ENCODE results near the gene MAN2A2. TPM values are rescaled to one million over a fixed set of nuclear protein-coding genes. Genes with fewer than 3 reads are reported as not detected.

The MAN2A2 gene
- total and polyA plus RNA-seq, 7 experiments from 2014 or later, result 7.1 to 171 (median 132) TPM

GRCh38 chr15:90865702-90866101 lies 37.4 kb upstream of the MAN2A2 start:
- no peaks in the 10 kb centered on the region for H3K27me3 ChIP-seq (ENCODE audit: control insufficient read depth in 2 of 2, insufficient read depth in 2 of 2, low read length in 2 of 2)
- intact Hi-C loops (cut with micrococcal nuclease), result no loop called here
- H3K36me3 ChIP-seq (ENCODE audit: control insufficient read depth in 2 of 3, insufficient read depth in 3 of 3, low read length in 3 of 3), result no peaks in the 10 kb centered on the region
- DNase-seq (no peak), ATAC-seq (no peak)
- CTCF ChIA-PET, result no interaction called here
- Mint-ChIP-seq H3K27me3 (no peaks in the 10 kb centered on the region), H3K4me1 (peaks cover 12 to 72% (median 24%) of the 10 kb centered on the region in 7 donors), H3K4me3 (no peak overlapping the region), H3K36me3 (peaks cover 0 to 13% (median 0%) of the 10 kb centered on the region in 5 donors), H3K27ac (peak overlapping the region in 4 of 9 donors; percentile 32 to 64 (median 49)), H3K9me3 (no peaks in the 10 kb centered on the region)
- H3K9me3 ChIP-seq (ENCODE audit: control insufficient read depth in 2 of 3, low read length in 3 of 3), result no peaks in the 10 kb centered on the region
- peaks cover 14% of the 10 kb centered on the region in 2 donors for H3K4me1 ChIP-seq (ENCODE audit: control insufficient read depth in 2 of 2, insufficient read depth in 2 of 2, low read length in 2 of 2)
- no peak overlapping the region for H3K4me3 ChIP-seq (ENCODE audit: low read length)
- H3K27ac ChIP-seq (ENCODE audit: low read depth, low read length), result no peak overlapping the region
- POLR2A ChIA-PET, result interaction anchor here (0.6 to 0.7 kb wide), 2 partner anchors 83 to 929 kb away, joined by 3 to 4 read pairs; no protein-coding TSS in a partner anchor

GRCh38 chr15:90866161-90866715 lies 36.9 kb upstream of the MAN2A2 start:
- no peak for ATAC-seq
- Histone ChIP-seq H3K4me3 (ENCODE audit: low read length) (no peak overlapping the region), H3K27me3 (ENCODE audit: control insufficient read depth in 2 of 2, insufficient read depth in 2 of 2, low read length in 2 of 2) (no peaks in the 10 kb centered on the region), H3K36me3 (ENCODE audit: control insufficient read depth in 2 of 3, insufficient read depth in 3 of 3, low read length in 3 of 3) (no peaks in the 10 kb centered on the region), H3K9me3 (ENCODE audit: control insufficient read depth in 2 of 3, low read length in 3 of 3) (no peaks in the 10 kb centered on the region), H3K27ac (ENCODE audit: low read depth, low read length) (no peak overlapping the region), H3K4me1 (ENCODE audit: control insufficient read depth in 2 of 2, insufficient read depth in 2 of 2, low read length in 2 of 2) (peaks cover 16 to 17% of the 10 kb centered on the region in 2 donors)
- Mint-ChIP-seq H3K4me3 (no peak overlapping the region), H3K4me1 (peaks cover 14 to 68% (median 27%) of the 10 kb centered on the region in 7 donors), H3K9me3 (no peaks in the 10 kb centered on the region), H3K27me3 (no peaks in the 10 kb centered on the region), H3K36me3 (peaks cover 0 to 16% (median 0%) of the 10 kb centered on the region in 5 donors), H3K27ac (peak overlapping the region in 2 of 9 donors; percentile 59 to 64)
- DNase-seq, result no peak
- ChIA-PET CTCF (no interaction called here), POLR2A (interaction anchor here (0.7 kb wide), 1 partner anchor 82 kb away, joined by 3 read pairs; no protein-coding TSS in a partner anchor)
- intact Hi-C loops (cut with micrococcal nuclease), result no loop called here

GRCh38 chr15:90866800-90867199 lies 36.3 kb upstream of the MAN2A2 start:
- Mint-ChIP-seq H3K9me3 (no peaks in the 10 kb centered on the region), H3K27me3 (no peaks in the 10 kb centered on the region), H3K36me3 (peaks cover 0 to 16% (median 0%) of the 10 kb centered on the region in 5 donors), H3K27ac (peak overlapping the region in 1 of 9 donors; percentile 20), H3K4me1 (peaks cover 14 to 68% (median 27%) of the 10 kb centered on the region in 7 donors), H3K4me3 (no peak overlapping the region)
- Histone ChIP-seq H3K36me3 (ENCODE audit: control insufficient read depth in 2 of 3, insufficient read depth in 3 of 3, low read length in 3 of 3) (no peaks in the 10 kb centered on the region), H3K9me3 (ENCODE audit: control insufficient read depth in 2 of 3, low read length in 3 of 3) (no peaks in the 10 kb centered on the region), H3K4me1 (ENCODE audit: control insufficient read depth in 2 of 2, insufficient read depth in 2 of 2, low read length in 2 of 2) (peaks cover 16 to 17% of the 10 kb centered on the region in 2 donors), H3K4me3 (ENCODE audit: low read length) (no peak overlapping the region), H3K27me3 (ENCODE audit: control insufficient read depth in 2 of 2, insufficient read depth in 2 of 2, low read length in 2 of 2) (no peaks in the 10 kb centered on the region), H3K27ac (ENCODE audit: low read depth, low read length) (no peak overlapping the region)
- CTCF ChIA-PET, result no interaction called here
- DNase-seq (no peak), ATAC-seq (no peak)
- intact Hi-C loops (cut with micrococcal nuclease), result no loop called here
- POLR2A ChIA-PET, result interaction anchor here (1.6 kb wide), 1 partner anchor 8 kb away, joined by 3 read pairs; no protein-coding TSS in a partner anchor

GRCh38 chr15:90868261-90868689 lies 34.8 kb upstream of the MAN2A2 start, which contains the start of gene FURIN:
Gene FURIN (plus strand): TSS chr15:90868588. CDS start chr15:90875741, 7,153 bp downstream.
- H3K27ac Mint-ChIP-seq, result peak within 1 kb of the TSS; percentile 65 to 97 (median 91)
- CTCF ChIA-PET, result interaction anchor here (0.8 kb wide), 1 partner anchor 31 kb away, joined by 3 read pairs; no protein-coding TSS in a partner anchor
- Histone ChIP-seq H3K4me3 (ENCODE audit: low read length) (no peak within 1 kb of the TSS), H3K9me3 (ENCODE audit: control insufficient read depth in 2 of 3, low read length in 3 of 3) (no peaks in the 10 kb centered on the region), H3K27ac (ENCODE audit: low read depth, low read length) (peak within 1 kb of the TSS; percentile 73), H3K27me3 (ENCODE audit: control insufficient read depth in 2 of 2, insufficient read depth in 2 of 2, low read length in 2 of 2) (no peaks in the 10 kb centered on the region), H3K36me3 (ENCODE audit: control insufficient read depth in 2 of 3, insufficient read depth in 3 of 3, low read length in 3 of 3) (no peaks in the 10 kb centered on the region), H3K4me1 (ENCODE audit: control insufficient read depth in 2 of 2, insufficient read depth in 2 of 2, low read length in 2 of 2) (peaks cover 27% of the 10 kb centered on the region in 2 donors)
- no peaks in the 10 kb centered on the region for H3K27me3 Mint-ChIP-seq
- POLR2A ChIA-PET, result interaction anchor here (1.6 kb wide), 1 partner anchor 9 kb away, joined by 3 read pairs; no protein-coding TSS in a partner anchor
- ATAC-seq, result no peak
- peaks cover 0 to 28% (median 0%) of the 10 kb centered on the region in 5 donors for H3K36me3 Mint-ChIP-seq
- peaks cover 22 to 63% (median 39%) of the 10 kb centered on the region in 7 donors for H3K4me1 Mint-ChIP-seq
- no peak for DNase-seq
- intact Hi-C loops (cut with micrococcal nuclease), result loop anchor here in 1 of 2 donors (2.0 kb wide), 1 partner anchor 61 kb away; no protein-coding TSS in a partner anchor
- H3K4me3 Mint-ChIP-seq, result peak within 1 kb of the TSS in 6 of 10 donors; percentile 39 to 93 (median 86)
- H3K9me3 Mint-ChIP-seq, result no peaks in the 10 kb centered on the region

- H3K4me3 Mint-ChIP-seq, result peak overlapping the region in 6 of 10 donors; percentile 39 to 93 (median 86)
- CTCF ChIA-PET, result no interaction called here
Observed at GRCh38 chr15:90869140-90869541, 34.0 kb upstream of the MAN2A2 start.

GRCh38 chr15:90869601-90870353 lies 33.3 kb upstream of the MAN2A2 start:
- DNase-seq, result peak in 1 of 9 donors; percentile 67
- H3K27ac Mint-ChIP-seq, result peak overlapping the region; percentile 82 to 97 (median 92)
- peak overlapping the region; percentile 73 for H3K27ac ChIP-seq (ENCODE audit: low read depth, low read length)
- H3K36me3 Mint-ChIP-seq, result peaks cover 0 to 36% (median 0%) of the 10 kb centered on the region in 5 donors
- no peaks in the 10 kb centered on the region for H3K9me3 Mint-ChIP-seq
- peak overlapping the region; percentile 82 to 93 (median 90) for H3K4me3 Mint-ChIP-seq
- intact Hi-C loops (cut with micrococcal nuclease), result loop anchor here (1.0 to 5.0 kb wide), 9 partner anchors 13 to 222 kb away; partner anchors contain the start of gene BLM (in 2 of the 2)
- H3K4me1 Mint-ChIP-seq, result peaks cover 22 to 66% (median 45%) of the 10 kb centered on the region in 7 donors
- H3K36me3 ChIP-seq (ENCODE audit: control insufficient read depth in 2 of 3, insufficient read depth in 3 of 3, low read length in 3 of 3), result no peaks in the 10 kb centered on the region
- peaks cover 27% of the 10 kb centered on the region in 2 donors for H3K4me1 ChIP-seq (ENCODE audit: control insufficient read depth in 2 of 2, insufficient read depth in 2 of 2, low read length in 2 of 2)
- peak; percentile 73 for ATAC-seq
- H3K9me3 ChIP-seq (ENCODE audit: control insufficient read depth in 2 of 3, low read length in 3 of 3), result no peaks in the 10 kb centered on the region
- peak overlapping the region; percentile 53 for H3K4me3 ChIP-seq (ENCODE audit: low read length)
- no peaks in the 10 kb centered on the region for H3K27me3 ChIP-seq (ENCODE audit: control insufficient read depth in 2 of 2, insufficient read depth in 2 of 2, low read length in 2 of 2)
- ChIA-PET POLR2A (interaction anchor here (0.8 to 2.2 kb wide), 7 partner anchors 16 to 153 kb away, joined by 3 to 10 read pairs (median 5); partner anchors contain the start of gene BLM), CTCF (interaction anchor here (1.0 kb wide), 1 partner anchor 59 kb away, joined by 4 read pairs; no protein-coding TSS in a partner anchor)
- H3K27me3 Mint-ChIP-seq, result no peaks in the 10 kb centered on the region

More at GRCh38 chr15:90869140-90869541, 34.0 kb upstream of the MAN2A2 start:
- ATAC-seq (no peak), DNase-seq (no peak)
- H3K36me3 Mint-ChIP-seq, result peaks cover 0 to 32% (median 0%) of the 10 kb centered on the region in 5 donors
- no peaks in the 10 kb centered on the region for H3K36me3 ChIP-seq (ENCODE audit: control insufficient read depth in 2 of 3, insufficient read depth in 3 of 3, low read length in 3 of 3)
- H3K4me1 Mint-ChIP-seq, result peaks cover 22 to 61% (median 45%) of the 10 kb centered on the region in 7 donors
- no peaks in the 10 kb centered on the region for H3K9me3 ChIP-seq (ENCODE audit: control insufficient read depth in 2 of 3, low read length in 3 of 3)
- H3K27me3 Mint-ChIP-seq, result no peaks in the 10 kb centered on the region
- H3K4me3 ChIP-seq (ENCODE audit: low read length), result no peak overlapping the region
- peak overlapping the region in 8 of 9 donors; percentile 82 to 97 (median 92) for H3K27ac Mint-ChIP-seq
- POLR2A ChIA-PET, result interaction anchor here (0.8 to 0.9 kb wide), 2 partner anchors 19 to 29 kb away, joined by 3 read pairs; no protein-coding TSS in a partner anchor
- no peaks in the 10 kb centered on the region for H3K27me3 ChIP-seq (ENCODE audit: control insufficient read depth in 2 of 2, insufficient read depth in 2 of 2, low read length in 2 of 2)
- intact Hi-C loops (cut with micrococcal nuclease), result loop anchor here in 1 of 2 donors (1.0 to 2.0 kb wide), 4 partner anchors 13 to 62 kb away; no protein-coding TSS in a partner anchor
- H3K27ac ChIP-seq (ENCODE audit: low read depth, low read length), result peak overlapping the region; percentile 73
- H3K4me1 ChIP-seq (ENCODE audit: control insufficient read depth in 2 of 2, insufficient read depth in 2 of 2, low read length in 2 of 2), result peaks cover 27% of the 10 kb centered on the region in 2 donors
- H3K9me3 Mint-ChIP-seq, result no peaks in the 10 kb centered on the region
